ENCODE data around the gene FAM124A. TPM values are rescaled to one million over a fixed set of nuclear protein-coding genes. Genes with fewer than 3 reads are reported as not detected.

The FAM124A gene
- total RNA-seq, 1 donor from 2014 or later, result 1.5 TPM

DNA sequence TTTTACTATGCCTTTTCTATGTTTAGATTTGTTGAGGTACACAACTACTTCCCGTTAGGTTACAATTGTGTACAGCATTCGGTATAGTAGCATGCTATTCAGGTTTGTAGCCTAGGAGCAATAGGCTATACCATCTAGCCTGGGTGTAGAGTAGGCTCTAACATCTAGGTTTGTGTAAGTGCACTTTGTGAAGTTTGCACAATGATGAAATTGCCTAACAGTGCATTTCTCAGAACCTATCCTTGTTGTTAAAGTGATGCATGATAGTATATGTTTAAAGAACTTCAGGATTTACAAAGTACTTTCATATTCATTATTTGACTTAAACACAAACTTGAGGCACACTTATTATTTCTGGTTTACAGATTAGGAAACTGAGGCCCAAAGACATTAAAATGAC lies 105.8 kb downstream of the FAM124A start:
- H3K4me3 Mint-ChIP-seq (ENCODE audit: low read depth), result no peak overlapping the region
- TF ChIP-seq, protein P1, sequence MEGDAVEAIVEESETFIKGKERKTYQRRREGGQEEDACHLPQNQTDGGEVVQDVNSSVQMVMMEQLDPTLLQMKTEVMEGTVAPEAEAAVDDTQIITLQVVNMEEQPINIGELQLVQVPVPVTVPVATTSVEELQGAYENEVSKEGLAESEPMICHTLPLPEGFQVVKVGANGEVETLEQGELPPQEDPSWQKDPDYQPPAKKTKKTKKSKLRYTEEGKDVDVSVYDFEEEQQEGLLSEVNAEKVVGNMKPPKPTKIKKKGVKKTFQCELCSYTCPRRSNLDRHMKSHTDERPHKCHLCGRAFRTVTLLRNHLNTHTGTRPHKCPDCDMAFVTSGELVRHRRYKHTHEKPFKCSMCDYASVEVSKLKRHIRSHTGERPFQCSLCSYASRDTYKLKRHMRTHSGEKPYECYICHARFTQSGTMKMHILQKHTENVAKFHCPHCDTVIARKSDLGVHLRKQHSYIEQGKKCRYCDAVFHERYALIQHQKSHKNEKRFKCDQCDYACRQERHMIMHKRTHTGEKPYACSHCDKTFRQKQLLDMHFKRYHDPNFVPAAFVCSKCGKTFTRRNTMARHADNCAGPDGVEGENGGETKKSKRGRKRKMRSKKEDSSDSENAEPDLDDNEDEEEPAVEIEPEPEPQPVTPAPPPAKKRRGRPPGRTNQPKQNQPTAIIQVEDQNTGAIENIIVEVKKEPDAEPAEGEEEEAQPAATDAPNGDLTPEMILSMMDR (IDR thresholded peaks at IDR 0.05; ENCODE audit: unreplicated experiment), result no peak
- H3K9me3 Mint-ChIP-seq (ENCODE audit: low read depth), result no peaks in the 10 kb centered on the region
- H3K36me3 Mint-ChIP-seq (ENCODE audit: insufficient read depth), result no peaks in the 10 kb centered on the region
- H3K27ac Mint-ChIP-seq, result no peak overlapping the region
- no peak for DNase-seq (ENCODE audit: low spot score, unreplicated experiment)
- peaks cover 4% of the 10 kb centered on the region for H3K27me3 Mint-ChIP-seq
- no peaks in the 10 kb centered on the region for H3K4me1 Mint-ChIP-seq (ENCODE audit: low read depth)

DNA sequence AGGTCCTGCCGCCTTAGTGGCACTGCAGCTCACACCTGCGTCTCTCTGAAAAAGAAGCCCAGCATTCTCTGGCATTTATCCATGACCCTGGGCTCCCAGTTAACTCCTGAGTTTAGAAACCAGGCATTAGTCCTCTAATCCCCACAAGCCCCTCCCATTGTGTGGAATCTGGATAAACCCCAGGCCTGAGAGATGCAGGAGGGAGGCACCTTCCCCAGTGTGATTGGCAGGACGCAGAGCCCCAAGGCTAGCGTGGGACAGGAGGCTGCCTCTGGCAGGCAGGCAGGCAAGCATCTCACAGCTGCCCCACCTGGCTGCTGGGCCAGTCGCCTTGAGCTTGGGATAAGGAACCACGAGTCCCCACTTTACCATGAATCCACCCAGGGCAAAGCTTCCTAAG lies 106.3 kb downstream of the FAM124A start:
- no peak overlapping the region for H3K4me3 Mint-ChIP-seq (ENCODE audit: low read depth)
- H3K36me3 Mint-ChIP-seq (ENCODE audit: insufficient read depth), result no peaks in the 10 kb centered on the region
- no peak for DNase-seq (ENCODE audit: low spot score, unreplicated experiment)
- H3K9me3 Mint-ChIP-seq (ENCODE audit: low read depth), result no peaks in the 10 kb centered on the region
- no peak overlapping the region for H3K27ac Mint-ChIP-seq
- H3K27me3 Mint-ChIP-seq, result no peaks in the 10 kb centered on the region
- TF ChIP-seq, protein P1 (IDR thresholded peaks at IDR 0.05; ENCODE audit: unreplicated experiment), result no peak
- H3K4me1 Mint-ChIP-seq (ENCODE audit: low read depth), result no peaks in the 10 kb centered on the region

DNA sequence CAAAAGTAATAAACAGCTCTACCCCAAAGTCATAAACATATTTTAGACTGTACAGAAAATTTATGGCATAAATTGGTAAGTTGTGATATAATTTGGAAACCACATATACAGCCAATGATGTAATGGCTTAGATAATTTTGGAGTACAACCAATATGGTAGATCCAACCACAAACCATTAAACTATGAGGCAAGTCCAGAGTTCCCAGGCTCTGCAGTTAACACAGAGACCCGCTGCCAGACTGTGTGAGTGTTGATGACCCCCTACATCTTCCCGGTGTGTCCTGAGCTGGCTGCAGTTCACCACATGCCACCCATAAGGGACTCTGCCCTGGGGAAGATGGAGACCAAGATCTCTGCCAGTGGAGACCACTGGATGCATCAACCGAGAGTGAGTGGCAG lies 107.4 kb downstream of the FAM124A start:
- no peak overlapping the region for H3K27ac Mint-ChIP-seq
- TF ChIP-seq, protein P1 (IDR thresholded peaks at IDR 0.05; ENCODE audit: unreplicated experiment), result no peak
- no peaks in the 10 kb centered on the region for H3K9me3 Mint-ChIP-seq (ENCODE audit: low read depth)
- no peak for DNase-seq (ENCODE audit: low spot score, unreplicated experiment)
- H3K27me3 Mint-ChIP-seq, result no peaks in the 10 kb centered on the region
- no peaks in the 10 kb centered on the region for H3K4me1 Mint-ChIP-seq (ENCODE audit: low read depth)
- H3K4me3 Mint-ChIP-seq (ENCODE audit: low read depth), result no peak overlapping the region
- no peaks in the 10 kb centered on the region for H3K36me3 Mint-ChIP-seq (ENCODE audit: insufficient read depth)

DNA sequence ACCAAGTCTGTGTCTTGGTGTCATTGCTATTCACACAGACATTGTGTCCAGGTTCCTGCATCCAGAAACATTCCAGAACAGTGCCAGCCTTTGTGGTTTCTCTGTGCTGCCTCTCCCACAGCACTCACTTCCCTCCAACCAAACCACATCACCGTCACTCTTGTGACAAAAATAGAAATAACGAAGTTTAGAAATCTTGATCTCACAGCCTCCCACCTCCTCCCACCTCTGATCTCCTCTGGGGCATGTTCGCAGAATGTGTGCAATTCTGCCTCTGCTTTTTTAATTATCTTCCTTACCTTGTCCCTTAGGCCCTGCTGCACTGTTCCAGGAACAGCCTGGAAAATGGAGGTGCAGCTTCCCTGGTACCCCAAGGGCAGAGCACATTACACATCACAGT lies 108.6 kb downstream of the FAM124A start:
- no peak for DNase-seq (ENCODE audit: low spot score, unreplicated experiment)
- Mint-ChIP-seq H3K27ac (no peak overlapping the region), H3K4me1 (ENCODE audit: low read depth) (no peaks in the 10 kb centered on the region), H3K9me3 (ENCODE audit: low read depth) (no peaks in the 10 kb centered on the region), H3K36me3 (ENCODE audit: insufficient read depth) (no peaks in the 10 kb centered on the region), H3K27me3 (no peaks in the 10 kb centered on the region), H3K4me3 (ENCODE audit: low read depth) (no peak overlapping the region)
- TF ChIP-seq, protein P1 (IDR thresholded peaks at IDR 0.05; ENCODE audit: unreplicated experiment), result no peak

- Mint-ChIP-seq H3K27ac (no peak overlapping the region), H3K4me3 (ENCODE audit: low read depth) (no peak overlapping the region), H3K9me3 (ENCODE audit: low read depth) (no peaks in the 10 kb centered on the region), H3K27me3 (no peaks in the 10 kb centered on the region), H3K4me1 (ENCODE audit: low read depth) (no peaks in the 10 kb centered on the region), H3K36me3 (ENCODE audit: insufficient read depth) (no peaks in the 10 kb centered on the region)
- no peak for DNase-seq (ENCODE audit: low spot score, unreplicated experiment)
- TF ChIP-seq, protein P1 (IDR thresholded peaks at IDR 0.05; ENCODE audit: unreplicated experiment), result no peak
These were observed 109.2 kb downstream of the FAM124A start for GRCh38 chr13:51331354-51331861.

All from progenitor cell of endocrine pancreas (in vitro differentiated cells).